Measurements from ENCODE around the gene NAA10.

DNA sequence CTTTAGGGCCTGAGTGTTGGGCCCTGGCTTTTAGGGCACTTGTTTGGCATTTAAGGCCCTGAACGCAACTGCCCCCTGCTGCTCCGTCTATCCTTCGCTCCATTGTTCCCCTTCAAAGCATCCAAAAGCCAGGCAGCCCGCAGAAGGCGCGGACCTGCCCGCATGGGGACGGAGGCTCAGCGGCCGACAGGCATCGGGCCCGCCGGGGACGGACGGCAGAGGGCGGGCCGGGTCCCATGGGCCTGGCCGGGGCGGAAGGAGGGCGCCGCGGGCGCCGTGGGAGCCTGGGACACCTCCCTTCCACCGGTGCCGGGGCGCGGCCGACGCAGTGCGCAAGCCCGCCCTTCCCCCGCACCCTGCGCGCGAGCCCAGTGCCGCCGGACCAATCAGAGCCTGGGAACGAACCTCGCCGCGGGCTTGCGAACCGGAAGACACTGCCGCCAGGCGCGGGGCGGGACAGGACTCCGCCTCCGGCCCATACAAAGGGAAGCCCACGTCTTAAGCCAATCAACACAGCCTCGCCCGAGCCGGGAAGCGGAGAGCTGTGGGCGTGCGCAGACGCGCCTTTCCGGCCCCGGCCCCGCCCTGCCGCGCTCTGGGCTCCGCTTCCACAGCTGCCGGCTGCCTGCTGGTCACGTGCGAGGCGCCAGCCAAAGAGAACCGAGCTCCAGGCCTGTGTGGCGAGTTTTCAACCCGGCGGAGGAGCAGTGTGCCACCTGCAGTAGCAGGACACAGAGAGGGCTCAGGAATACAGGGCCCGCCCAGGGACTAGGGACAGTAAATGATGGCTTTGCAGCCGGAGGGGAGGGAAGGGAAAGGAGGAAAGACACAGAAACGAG lies 6.7 kb downstream of the NAA10 start:
- no peak for TF ChIP-seq NFKB2 (CRISPR knock-in tag; IDR thresholded peaks at IDR 0.05; ENCODE audit: borderline replicate concordance)
- TF ChIP-seq, protein P1, sequence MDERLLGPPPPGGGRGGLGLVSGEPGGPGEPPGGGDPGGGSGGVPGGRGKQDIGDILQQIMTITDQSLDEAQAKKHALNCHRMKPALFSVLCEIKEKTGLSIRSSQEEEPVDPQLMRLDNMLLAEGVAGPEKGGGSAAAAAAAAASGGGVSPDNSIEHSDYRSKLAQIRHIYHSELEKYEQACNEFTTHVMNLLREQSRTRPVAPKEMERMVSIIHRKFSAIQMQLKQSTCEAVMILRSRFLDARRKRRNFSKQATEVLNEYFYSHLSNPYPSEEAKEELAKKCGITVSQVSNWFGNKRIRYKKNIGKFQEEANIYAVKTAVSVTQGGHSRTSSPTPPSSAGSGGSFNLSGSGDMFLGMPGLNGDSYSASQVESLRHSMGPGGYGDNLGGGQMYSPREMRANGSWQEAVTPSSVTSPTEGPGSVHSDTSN (CRISPR knock-in tag; IDR thresholded peaks at IDR 0.05) = no peak
- no peak for TF ChIP-seq ZNF383 (CRISPR knock-in tag; IDR thresholded peaks at IDR 0.05; ENCODE audit: borderline replicate concordance)
- no peak for TF ChIP-seq ZNF317 (CRISPR knock-in tag; IDR thresholded peaks at IDR 0.05)
- TF ChIP-seq, protein P2, sequence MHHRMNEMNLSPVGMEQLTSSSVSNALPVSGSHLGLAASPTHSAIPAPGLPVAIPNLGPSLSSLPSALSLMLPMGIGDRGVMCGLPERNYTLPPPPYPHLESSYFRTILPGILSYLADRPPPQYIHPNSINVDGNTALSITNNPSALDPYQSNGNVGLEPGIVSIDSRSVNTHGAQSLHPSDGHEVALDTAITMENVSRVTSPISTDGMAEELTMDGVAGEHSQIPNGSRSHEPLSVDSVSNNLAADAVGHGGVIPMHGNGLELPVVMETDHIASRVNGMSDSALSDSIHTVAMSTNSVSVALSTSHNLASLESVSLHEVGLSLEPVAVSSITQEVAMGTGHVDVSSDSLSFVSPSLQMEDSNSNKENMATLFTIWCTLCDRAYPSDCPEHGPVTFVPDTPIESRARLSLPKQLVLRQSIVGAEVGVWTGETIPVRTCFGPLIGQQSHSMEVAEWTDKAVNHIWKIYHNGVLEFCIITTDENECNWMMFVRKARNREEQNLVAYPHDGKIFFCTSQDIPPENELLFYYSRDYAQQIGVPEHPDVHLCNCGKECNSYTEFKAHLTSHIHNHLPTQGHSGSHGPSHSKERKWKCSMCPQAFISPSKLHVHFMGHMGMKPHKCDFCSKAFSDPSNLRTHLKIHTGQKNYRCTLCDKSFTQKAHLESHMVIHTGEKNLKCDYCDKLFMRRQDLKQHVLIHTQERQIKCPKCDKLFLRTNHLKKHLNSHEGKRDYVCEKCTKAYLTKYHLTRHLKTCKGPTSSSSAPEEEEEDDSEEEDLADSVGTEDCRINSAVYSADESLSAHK (CRISPR knock-in tag; IDR thresholded peaks at IDR 0.05; ENCODE audit: borderline replicate concordance) = no peak
- TF ChIP-seq RFX5 (IDR thresholded peaks at IDR 0.05; ENCODE audit: low read depth, low read length) = no peak
- TF ChIP-seq ZNF333 (CRISPR knock-in tag; IDR thresholded peaks at IDR 0.05; ENCODE audit: borderline replicate concordance) = no peak
- no peak for TF ChIP-seq TCF7L2 (IDR thresholded peaks at IDR 0.05; ENCODE audit: low read depth, low read length)
- TF ChIP-seq BORCS8-MEF2B (CRISPR knock-in tag; IDR thresholded peaks at IDR 0.05) = no peak
- no peak for TF ChIP-seq HOXA7 (CRISPR knock-in tag; IDR thresholded peaks at IDR 0.05)
- no peak for TF ChIP-seq FOXP1 (IDR thresholded peaks at IDR 0.05)
- no peak for TF ChIP-seq FOXP1 (CRISPR knock-in tag; IDR thresholded peaks at IDR 0.05)
- peak; percentile 31; the same call in 1 of the 2 replicates for TF ChIP-seq CTCF (CRISPR knock-in tag; IDR thresholded peaks at IDR 0.05)
